Epidermal melanocyte (primary cell): Measurements from ENCODE around the gene HGFAC.

Source experiments
- DNase-seq: peaks from one replicate; pipeline ENCODE4 v3.0.0; 2011; ENCODE audit warnings: low spot score; ENCODE audit not compliant: insufficient read length

The HGFAC gene

DNA sequence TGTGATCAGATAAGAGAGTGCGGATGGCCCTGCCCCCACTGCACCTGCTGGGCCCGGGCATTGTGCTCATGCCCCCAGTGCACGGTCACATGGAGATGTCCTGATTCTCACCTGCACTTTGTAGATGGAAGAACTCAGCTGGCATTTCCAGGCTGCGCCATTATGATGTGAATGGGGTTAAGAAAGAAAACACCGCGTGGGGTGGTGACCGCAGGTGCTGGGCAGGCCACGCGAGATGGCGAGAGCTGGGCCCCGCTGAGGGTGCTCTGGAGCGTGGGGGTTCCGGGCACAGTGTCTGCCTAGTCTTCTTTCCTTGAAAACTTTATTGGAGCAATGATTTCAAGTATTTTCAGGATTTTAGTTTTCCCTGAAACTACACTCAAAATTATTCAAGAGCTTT, 17.8 kb upstream of the HGFAC start:
- no peak for DNase-seq

DNA sequence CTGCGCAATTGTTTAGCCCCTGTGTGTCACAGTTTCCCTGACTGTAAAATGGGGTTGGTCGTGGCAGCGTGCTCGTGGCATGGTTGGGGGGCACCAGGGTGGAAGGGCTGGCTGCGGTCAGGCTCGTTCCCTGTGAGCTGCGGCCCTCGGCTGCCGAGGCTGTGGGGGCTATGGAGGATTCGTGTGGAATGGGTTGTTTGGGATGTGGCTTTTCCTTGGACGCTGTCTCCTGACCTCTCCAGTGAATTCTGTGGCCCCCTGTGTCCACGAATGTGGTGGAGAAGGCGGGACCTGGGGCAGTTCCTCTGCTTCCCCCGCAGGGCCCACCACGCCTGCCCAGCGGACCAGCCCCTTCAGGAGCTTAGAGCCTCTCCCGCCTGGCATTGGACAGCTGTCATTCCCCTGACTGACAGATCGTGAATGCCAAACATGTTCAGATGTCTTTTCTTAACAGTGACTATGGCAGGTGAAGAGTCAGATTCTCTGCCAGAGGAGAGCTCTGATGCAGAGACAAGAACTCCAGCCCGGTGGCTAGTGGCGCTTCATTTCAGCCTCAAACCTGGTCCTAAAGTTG, 17.2 kb upstream of the HGFAC start:
- DNase-seq: no peak

DNA sequence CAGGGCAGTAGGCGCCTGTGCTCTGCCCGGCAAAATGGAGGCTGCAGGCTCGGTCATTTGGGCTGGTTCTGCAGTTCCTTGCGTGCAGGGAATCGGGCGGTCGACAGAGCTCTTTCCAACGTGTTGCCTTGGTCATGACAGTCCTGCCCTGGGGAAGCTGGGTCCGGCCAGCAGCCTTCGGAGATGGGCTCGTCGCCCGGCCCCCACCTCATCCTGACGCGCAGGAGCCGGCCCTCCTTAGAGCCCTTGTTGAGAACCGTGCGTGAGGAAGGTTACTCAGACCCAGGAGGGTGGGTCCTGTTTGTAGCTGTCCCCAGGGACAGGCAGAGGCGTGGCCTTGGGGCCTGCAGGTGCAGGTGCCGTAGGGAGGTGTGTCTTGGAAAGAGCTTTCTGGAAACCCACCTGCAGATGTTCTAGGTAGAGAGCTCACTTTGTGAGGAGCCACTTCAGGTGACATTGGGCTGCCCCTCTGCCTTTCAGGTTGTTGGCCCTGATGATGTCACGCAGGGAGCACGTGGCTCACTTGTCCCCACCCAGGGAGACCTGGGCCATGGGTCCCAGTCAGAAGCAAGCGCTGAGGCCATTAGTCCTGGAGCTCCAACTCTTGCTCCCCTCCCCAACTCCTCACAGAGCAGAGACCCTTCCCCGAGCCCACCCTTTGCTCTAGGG, 15.2 kb upstream of the HGFAC start:
- no peak for DNase-seq

- DNase-seq: no peak
These were observed 14.7 kb upstream of the HGFAC start for GRCh38 chr4:3427134-3427476.

DNA sequence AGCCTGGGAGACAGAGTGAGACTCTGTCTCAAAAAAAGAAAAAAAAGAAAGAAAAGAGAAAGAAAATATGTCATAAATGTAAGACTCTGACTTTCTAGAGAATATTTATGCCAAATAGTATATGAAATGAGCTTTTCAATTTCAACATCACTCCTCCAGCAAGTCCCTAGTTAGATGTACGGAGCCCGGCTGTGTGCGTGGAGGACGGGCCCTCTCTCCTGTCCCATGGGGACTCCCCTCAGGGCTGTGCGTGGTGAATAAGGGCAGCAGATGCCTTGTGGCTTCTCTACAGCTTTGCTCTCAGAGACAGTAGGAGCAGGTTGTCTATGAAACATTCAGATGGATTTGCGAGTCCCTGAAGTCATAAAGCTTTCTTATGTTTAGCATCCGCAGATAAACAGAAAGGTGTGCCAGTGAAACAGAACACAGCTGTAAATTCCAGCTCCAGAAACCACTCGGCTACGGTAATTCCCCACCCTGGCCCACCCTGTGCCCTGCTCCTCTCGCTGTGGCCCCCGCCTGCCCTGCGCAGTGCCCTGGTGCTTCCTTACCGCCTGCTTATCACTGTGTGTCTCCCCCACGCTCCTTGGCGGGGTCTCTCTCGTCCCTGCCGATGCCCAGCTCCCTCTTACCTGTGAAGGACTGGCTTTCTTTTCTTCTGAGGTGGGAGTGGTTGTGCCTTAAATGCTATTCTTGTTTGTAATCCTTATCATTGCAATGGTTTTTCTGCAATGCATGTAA, 13.9 kb upstream of the HGFAC start:
- no peak for DNase-seq

GRCh38 chr4:3429651-3430050, 12.1 kb upstream of the HGFAC start:
- no peak for DNase-seq

DNA sequence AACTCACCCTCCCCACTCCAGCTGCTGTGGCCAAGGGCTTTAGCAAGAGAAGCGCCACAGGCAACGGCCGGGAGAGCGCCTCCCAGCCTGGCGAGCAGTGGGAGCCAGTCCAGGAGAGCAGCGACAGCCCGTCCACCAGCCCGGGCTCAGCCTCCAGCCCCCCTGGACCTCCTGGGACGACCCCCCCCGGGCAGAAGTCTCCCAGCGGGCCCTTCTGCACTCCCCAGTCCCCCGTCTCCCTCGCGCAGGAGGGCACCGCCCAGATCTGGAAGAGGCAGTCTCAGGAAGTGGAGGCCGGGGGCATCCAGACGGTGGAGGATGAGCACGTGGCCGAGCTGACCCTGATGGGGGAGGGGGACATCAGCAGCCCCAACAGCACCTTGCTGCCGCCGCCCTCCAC, 11.2 kb upstream of the HGFAC start:
- no peak for DNase-seq

- DNase-seq: no peak
These were observed 10.2 kb upstream of the HGFAC start for GRCh38 chr4:3431446-3431993.

DNA sequence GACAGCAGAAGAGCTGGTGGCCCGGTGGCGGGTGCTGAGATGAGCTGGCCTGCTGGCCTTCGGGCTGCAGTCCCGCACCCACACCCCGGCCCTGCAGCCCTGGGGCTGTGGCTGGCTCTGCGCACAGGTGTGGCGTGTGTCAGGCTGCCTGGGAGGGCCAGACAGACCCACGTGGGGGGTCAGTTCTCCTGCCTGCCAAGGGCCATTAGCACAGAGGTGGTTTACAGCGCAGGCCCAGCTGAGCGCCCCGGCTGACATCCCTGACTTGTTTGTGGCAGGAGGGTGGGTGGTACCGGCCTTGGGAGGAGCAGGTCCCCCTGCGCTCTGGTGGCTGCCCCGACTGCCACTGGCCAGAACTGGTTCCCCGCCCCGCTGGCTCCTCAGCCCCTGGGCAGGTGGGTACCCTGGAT, 9.4 kb upstream of the HGFAC start:
- DNase-seq: no peak

GRCh38 chr4:3433138-3433869, 8.5 kb upstream of the HGFAC start:
- DNase-seq: no peak

DNA sequence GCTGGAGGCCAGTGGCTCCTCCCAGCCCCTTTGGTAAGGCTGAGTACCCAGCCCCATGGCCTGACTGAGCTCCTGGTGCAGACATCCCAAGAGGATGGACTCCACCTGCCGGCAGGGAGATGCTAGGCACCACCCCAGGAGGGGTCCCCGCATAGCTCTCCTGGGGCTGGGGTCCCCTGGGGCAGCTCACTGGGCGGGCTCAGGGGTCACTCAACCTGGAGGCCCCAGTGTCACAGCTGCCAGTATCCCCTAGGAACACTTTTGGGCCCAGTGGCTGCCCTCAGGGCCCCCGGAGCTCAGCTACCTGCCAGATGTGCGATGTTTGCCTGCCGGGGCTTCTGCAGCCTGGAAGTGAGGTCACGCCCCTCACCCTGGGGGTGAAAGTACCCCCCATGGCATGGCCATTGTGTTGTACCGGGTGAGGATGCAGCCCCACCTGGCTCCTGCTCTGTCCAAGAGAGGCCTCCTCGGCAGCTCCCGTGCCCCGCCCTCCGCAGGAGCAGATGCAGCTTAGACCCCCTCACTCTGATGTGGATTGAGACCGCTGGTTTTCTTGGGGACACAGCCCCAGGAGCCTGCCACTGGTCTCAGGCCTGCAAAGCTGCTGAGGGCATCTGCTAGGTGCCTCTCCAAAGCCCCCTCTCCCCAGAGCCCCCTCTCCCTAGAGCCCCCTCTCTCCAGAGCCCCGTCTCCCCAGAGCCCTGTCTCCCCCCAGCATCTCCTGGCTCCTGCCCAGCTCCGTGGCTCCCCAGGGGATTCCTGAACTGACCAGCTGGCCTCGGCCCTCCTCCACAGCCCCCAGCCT, 6.7 kb upstream of the HGFAC start:
- no peak for DNase-seq

DNA sequence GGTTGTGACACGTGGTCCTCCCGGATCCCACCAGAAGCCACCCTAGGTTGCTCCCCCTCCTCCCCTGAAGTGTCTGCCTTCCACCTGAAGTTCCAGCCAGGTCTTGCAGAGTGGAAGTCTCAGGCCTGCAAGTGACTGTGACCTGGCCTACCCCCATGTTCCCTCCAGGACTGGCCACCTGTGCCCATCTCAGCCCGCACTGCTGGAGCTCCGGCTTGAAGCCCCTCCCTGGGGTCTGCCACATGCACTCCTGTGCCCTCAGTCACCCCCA, 6.1 kb upstream of the HGFAC start:
- DNase-seq: no peak

GRCh38 chr4:3436048-3436797, 5.5 kb upstream of the HGFAC start:
- DNase-seq: no peak

DNA sequence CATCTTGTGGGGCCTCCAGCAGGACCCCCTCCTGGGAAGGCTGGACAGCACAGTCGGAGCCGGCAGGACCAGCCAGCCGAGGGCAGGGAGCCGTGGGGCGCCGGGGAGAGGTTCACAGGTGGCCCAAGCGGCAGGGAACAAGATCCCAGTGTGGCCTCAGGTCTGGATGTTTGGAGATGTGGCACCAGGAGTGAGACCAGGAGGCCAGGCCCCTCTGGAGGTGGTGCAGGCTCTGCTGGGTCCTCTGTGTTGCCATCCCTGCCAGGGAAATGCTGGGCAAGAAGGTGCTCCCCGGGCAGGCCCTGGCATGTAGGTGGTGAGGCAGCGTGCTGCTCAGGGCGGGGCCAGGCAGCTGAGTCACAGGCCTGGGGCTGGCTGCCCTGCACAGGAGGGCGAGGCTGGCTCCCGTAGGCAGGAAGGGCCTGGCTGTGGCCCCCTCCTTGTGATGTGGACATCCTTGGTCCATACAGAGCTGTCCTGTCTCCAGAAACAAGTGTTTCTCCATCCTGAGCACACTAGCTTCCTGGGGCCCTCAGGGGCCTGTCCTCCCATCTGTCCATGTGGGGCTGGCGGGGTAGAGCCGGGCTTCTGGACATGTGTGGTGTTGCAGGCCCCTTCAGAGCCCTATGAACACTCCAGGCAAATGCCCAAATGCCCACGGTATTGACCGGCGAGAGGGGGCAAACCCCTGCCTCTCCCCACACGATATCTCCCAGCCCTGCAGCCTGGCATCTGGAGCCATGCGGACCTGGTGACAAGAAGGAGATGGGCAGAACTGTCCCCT, 4.8 kb upstream of the HGFAC start:
- no peak for DNase-seq

- DNase-seq: no peak
These were observed 4.2 kb upstream of the HGFAC start for GRCh38 chr4:3437582-3437936.

DNA sequence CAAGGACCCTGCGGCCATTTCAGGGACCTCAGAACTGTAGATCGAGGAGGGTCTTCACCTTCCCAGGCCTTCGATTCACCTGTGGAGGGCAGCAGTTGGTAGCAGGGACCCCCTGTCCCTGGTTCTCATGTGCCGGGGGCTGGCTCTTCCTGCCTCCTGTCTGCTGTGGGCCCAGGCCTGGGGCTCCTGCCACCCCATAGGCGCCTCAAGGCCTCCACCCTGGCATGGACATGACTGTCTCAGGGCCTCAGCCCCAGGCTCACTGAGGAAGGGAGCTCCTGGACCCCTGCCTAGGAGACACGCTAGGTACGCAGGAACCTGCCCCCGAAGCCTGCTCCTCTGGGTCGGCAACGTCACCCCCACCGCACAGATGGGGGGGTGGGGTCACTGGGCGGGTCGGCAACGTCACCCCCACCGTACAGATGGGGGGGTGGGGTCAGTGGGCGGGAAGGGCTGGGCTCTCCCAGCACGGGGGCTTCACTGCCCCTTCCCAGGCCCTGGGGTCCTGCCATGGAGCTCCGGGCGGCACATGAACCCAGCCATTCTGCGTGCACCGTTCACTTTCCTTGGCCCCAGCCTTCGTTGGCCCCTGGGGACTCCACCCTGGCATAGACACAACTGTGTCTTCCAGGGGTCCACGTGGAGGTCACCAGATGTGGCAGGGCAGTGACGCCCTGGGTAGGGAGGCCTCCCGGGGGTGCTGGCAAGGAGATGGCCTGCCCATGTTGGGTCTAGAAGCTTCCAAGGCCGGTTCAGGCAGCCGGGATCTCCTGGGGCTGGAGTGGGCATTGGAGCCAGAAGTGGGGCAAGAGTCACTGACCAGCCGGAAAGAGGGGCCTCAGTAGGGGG, 3.5 kb upstream of the HGFAC start:
- DNase-seq: no peak

DNA sequence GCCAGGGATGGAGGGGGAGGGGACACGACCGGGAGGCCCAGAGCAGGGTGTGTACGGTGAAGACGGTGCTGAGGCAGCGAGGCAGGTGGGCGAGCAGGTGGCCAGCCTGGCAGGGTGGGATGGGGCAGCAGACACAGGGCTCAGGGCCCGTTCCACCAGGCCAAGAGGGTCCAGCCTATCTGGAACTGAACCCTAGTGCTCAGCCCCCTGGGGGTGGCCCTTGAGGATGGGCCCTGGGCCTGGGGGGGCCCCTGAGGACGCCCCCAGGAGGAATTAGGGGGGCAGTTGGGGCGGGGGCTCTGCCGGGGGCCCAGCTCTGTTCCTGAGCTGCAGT, 3.0 kb upstream of the HGFAC start:
- no peak for DNase-seq

DNA sequence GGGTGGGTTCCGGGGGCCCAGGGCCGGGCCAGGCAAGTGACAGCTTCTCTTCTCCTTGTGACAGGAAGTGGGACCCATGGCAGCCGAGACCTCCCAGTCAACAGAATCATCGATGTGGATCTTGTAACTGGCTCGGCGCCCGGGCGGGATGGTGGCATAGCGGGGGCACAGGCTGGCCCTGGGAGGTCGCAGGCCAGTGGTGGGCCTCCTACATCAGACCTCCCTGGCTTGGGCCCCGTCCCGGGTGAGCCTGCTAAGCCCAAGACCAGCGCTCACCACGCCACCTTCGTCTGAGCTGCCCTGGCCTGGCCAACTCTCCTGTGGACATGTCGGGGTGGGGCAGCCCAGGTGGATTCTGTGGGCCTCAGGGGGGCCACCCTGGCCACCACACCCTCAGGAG, 2.4 kb upstream of the HGFAC start:
- DNase-seq: no peak

- no peak for DNase-seq
These were observed 1.8 kb upstream of the HGFAC start for GRCh38 chr4:3440011-3440410.
